ACHN (cell line): ENCODE measurements around the gene HCK.
"Not testable (repeated sequence)": the region's sequence is repeated elsewhere in the genome, so short reads cannot be mapped to it uniquely, and the experiment has no call there.

ENCODE experiments used
- DNase-seq: peaks from one replicate; pipeline ENCODE4 v3.0.0-alpha.2; 2015
- in situ Hi-C: cut with HindIII; loops from 2 replicates; pipeline ENCODE4 v1.10.0; 2017; ENCODE audit warnings: low sequenced_read_pairs, low pct_ligation_motif_present, low pct_unique_long_range_greater_than_20kb

The HCK gene

DNA sequence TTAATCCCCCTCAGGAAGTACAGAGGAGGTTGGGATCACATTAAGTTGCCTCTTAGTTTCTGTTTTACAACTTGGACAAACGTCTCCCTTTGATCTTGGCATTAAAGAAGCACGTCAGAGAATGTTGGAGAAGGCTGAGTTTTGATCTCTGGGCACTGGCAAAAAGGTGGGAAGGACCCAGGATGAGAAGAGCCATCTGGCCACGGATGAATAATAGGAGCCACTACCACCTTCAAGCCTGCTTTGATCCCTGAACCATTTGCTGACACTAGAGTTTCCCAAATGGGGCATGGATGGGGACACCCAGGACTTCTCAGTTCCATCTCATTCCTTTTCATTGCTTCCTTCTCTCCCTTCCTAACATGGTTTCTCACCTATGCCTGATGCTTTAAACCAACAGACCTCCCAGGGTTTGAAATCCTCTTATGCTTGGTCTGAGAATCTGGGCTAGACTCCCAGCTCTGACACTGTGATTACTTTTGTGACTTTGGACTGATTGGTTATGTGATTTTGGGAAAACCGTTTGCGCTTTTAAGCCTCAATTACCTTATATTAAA is 63.2 kb downstream of the HCK start:
- no peak for DNase-seq
- in situ Hi-C loops, result no loop called here

DNA sequence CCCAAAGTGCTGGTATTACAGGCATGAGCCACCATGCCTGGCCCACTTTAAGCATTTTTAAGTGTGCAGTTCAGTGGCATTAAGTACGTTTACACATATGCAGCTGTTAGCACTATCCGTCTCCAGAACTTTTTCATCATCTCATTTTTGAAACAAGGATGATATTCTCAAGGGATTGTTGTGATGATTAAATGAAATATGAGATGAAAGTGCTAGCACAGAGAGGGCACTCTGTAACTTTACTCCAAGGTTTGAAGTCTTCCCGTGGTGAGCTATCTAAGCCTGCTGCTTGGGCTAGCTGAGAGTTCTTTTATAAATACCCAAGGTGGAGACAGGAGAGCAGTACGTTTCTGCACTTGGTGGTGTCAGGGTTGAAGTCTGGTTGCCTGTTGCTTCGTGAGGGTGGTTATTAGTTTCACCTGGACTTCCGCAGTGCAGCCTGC is 64.1 kb downstream of the HCK start:
- no peak for DNase-seq
- in situ Hi-C loops, result no loop called here

DNA sequence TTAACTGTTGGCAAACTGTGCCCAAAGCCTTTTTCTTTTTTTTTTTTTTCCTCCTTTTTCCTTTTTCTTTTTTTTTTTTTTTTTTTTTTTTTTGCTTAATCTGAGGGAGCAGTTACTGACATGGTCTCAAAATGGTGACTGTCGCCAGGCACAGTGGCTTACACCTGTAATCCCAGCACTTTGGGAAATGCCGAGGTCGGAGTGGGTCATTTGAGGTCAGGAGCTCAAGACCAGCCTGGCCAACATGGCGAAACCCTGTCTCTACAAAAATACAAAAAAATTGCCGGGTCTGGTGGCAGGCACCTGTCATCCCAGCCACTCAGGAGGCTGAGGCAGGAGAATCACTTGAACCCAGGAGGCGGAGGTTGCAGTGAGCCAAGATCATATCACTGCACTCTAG is 64.8 kb downstream of the HCK start:
- DNase-seq, in situ Hi-C loops: not testable (repeated sequence)

DNA sequence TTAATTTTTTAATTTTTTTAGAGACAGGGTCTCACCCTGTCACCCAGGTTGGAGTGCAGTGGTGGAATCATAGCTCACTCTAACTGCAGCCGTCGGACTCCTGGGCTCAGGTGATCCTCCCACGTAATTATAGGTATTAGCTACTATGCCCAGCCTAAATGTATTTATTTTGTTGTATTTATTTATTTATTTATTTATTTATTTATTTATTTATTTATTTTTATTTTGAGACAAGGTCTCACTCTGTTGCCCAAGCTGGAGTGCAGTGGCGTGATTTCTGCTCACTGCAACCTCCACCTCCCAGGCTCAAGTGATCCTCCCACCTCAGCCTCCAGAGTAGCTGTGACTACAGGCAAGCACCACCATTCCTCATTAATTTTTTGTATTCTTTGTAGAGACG is 66.4 kb downstream of the HCK start:
- DNase-seq, in situ Hi-C loops: not testable (repeated sequence)

DNA sequence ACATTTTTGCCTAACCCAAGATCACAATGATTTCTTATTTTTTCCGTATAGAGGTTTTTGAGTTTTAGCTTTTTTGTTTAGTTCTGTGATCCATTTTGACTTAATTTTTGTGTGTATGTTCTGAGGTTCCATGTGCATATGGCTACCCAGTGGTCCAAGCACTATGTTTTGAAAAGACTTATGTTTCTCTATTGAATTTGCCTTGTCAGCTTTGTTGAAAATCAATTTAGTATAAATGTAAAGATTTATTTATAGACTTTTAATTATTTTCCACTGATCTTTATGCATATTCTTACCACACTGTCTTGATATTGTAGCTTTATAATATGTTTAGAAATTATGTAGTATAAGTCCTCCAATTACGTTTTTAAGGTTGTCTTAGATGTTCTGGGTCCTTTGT is 67.7 kb downstream of the HCK start:
- in situ Hi-C loops, result no loop called here
- DNase-seq, result no peak

DNA sequence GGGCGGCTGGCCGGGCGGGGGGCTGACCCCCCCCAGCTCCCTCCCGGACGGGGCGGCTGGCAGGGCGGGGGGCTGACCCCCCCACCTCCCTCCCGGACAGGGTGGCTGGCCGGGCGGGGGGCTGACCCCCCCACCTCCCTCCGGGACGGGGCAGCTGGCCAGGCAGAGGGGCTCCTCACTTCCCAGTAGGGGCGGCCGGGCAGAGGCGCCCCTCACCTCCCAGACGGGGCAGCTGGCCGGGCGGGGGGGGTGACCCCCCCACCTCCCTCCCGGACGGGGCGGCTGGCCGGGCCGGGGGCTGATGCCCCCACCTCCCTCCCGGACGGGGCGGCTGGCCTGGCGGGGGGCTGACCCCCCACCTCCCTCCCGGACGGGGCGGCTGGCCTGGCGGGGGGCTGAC is 69.9 kb downstream of the HCK start:
- in situ Hi-C loops, result not testable (repeated sequence)

DNA sequence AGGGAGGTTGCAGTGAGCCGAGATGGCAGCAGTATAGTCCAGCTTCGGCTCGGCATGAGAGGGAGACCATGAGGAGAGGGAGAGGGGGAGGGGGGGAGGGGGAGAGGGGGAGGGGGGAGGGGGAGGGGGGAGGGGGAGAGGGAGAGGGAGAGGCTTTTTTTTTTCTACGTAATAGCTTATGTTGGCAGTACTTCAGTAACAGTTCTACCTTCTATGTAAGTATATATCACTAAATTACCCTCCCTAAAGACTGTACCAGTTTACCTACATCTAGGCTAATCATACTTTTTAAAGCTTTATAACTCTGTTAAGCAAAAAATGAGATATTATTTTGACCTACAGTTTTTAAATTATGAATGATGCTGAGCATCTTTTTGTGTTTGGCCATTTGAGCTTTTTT is 71.0 kb downstream of the HCK start:
- in situ Hi-C loops, result no loop called here
- DNase-seq, result no peak

More for the DNA sequence above, 69.9 kb downstream of the HCK start:
- DNase-seq, result not testable (repeated sequence)

DNA sequence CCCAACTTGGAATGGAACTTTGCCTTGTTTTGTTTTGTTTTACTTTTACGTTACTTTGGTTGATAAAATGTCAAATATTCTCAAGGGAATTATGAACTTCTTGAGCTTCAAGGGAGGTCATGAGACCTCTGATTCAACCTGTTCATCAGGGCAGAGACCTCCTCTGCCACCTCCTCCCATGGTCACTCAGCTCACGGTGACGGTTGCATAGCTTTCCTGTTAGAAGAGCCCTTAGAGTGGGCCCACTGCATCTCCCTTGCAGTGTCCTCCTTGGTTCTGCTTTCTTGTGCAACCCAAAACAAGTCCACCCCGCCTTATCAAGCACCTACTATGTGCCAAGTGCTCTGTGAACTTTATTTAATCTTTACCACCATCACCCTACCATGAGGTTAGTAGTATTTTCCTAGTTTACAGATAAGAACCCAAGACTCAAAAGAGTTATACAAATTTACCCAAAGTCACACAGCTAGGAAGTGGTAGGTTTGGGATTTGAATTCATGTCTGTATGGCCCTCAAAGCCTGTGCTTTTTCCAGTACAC is 72.9 kb downstream of the HCK start:
- in situ Hi-C loops, result no loop called here
- no peak for DNase-seq

DNA sequence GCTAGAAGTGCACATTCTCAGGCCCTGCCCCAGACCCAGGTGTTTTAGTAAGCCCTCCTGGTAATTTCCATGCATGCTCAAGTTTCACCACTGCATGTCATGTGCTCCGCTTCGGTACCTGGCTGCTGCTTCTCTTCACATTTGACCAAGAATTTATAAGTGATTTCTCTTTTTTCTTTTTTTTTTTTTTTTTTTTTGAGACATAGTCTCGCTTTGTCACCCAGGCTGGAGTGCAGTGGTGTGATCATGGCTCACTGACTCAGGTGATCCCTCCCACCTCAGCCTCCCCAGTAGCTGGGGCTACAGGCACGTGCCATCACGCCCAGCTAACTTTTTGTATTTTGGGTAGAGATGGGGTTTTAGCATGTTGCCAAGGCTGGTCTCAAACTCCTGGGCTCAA is 73.5 kb downstream of the HCK start:
- no peak for DNase-seq
- in situ Hi-C loops, result no loop called here

DNA sequence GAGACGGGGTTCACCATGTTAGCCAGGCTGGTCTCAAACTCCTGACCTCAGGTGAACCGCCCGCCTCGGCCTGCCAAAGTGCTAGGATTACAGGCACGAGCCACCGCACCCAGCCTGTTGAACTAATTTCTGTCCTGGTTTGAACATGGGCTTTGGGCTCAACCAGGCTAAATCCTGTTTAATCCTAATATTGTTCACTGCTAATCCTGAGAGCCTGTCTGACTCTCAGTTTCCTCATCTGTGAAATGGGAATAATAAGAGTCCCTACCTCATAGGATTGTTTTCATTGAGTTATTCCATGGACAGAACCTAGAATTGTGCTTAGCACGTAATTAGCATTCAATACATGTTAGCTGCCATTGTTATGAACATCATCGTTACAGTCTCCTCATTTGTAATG is 74.9 kb downstream of the HCK start:
- in situ Hi-C loops, result no loop called here

DNA sequence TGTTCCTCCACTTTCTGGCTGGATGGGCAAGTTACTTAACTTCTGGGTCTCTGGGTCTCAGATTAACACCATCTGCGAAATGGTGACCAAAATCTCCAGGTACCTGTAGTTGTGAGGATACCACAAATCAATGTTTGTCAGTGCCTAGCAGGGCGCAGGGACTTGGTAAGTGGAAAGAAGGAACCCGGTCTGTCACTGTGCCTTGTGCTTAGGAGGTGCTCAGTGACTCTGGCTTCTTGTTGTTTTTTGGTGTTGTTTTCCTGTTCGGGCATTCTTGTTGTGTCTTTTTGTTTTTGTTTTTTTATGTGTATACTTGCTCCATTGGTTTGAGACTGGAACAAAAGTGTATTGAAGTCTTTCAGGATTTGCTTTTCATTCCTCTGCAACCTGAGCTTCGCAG is 75.3 kb downstream of the HCK start:
- DNase-seq, result no peak
- in situ Hi-C loops, result no loop called here

More for the DNA sequence above, 74.9 kb downstream of the HCK start:
- no peak for DNase-seq

DNA sequence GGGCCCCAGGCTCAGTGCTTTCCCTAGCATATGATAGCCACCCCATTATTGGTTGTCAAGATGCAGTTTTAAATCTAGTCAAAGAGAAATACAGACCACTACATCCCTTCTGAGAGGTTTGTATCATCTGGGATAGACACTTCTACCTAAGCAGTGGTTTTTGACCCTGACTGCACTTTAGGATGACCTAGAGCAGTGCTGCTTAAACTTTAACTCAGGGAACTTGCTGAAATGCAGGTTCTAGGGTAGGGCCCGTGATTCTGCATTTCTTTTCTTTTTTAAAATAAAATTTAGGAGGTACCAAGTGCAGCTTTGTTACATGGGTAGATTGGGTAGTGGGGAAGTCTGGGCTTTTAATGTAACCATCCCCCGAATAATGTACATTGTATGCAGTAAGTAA is 76.1 kb downstream of the HCK start:
- in situ Hi-C loops, result no loop called here
- no peak for DNase-seq

DNA sequence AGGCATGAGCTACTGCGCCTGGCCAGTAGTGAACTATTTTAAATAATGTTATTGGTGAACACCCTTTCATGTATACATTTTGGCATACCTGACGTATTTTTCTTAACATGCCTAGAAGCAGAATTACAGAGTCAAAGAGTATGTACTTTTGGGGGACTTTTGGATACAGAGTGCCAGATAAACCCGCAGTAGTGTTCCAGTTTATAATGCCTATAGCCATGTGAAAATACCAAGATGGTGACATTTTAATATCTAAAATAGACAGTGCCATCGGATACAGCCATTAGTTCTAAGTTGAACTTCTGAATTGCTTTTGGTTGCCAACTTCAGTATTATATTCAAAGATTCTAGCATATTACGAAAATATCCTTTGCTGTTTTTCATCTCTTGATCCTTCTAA is 77.8 kb downstream of the HCK start:
- no peak for DNase-seq
- in situ Hi-C loops, result no loop called here

DNA sequence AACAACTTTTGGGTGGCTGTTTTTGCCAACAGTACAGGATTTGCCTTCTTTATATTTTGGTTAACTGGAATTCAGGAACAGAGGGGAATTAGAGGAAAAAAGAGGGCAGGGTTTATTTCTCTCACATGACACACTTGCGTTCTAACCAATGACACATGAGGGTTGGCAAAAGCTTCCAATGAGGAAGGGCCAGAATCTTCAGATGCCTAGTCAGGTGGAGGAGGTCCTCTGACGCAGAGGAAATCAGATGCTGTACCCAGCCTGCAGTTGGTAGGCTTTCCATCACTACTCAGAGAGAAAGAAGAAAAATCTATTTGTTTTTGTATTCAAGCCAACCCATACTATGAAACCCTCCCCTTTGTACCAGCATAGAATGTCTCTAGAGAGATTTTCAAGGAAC is 78.3 kb downstream of the HCK start:
- no peak for DNase-seq
- in situ Hi-C loops, result no loop called here

DNA sequence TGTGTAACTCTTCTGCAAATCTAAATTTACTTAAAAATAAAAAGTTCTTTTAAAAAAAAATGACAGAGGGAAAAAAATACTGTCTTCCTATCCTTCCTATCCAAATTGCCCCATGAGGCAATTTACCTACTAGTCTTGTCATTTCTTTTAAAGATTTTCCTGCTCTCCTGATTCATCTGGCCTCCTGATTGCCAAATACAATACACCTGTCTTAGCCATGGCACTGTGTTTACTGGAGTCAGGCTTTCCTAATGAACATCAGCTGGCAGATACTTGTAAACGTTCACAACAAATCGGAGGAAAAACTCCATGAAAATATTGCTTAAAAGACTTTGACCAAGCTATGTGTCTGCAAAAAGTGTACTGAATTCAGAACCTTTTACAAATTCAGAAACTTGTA is 78.9 kb downstream of the HCK start:
- in situ Hi-C loops, result no loop called here

DNA sequence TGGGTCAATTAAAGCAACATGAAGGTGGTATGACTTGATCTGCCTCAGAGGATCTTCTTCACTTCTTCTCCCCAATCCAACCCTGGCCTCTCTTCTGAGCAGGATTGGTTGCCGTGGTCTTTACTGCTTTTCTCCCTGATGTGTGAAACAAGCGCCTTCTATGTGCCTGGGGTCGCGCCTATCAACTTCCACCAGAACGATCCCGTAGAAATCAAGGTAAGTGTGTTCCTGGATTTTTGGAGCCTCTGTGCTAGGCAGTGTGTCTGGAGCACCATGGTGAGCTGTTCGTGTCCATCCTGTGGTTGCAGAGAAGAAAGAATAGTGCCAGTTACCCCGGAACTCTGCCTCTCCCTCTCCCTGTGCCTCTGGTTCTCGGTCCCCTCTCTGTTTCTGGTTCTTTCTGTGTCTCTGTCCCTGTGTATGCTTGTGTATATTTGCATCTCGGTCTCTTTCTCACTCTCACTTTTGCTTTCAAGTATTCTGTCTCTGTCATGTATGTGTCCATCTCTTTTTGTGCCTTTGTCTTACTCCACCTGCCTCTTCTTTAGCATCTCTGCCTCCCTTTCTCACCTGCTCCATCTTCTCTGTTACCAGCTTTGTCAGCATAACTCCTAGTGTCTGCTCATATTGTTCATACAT is 81.0 kb downstream of the HCK start:
- in situ Hi-C loops, result no loop called here
- no peak for DNase-seq

More for the DNA sequence above, 78.9 kb downstream of the HCK start:
- DNase-seq, result no peak

DNA sequence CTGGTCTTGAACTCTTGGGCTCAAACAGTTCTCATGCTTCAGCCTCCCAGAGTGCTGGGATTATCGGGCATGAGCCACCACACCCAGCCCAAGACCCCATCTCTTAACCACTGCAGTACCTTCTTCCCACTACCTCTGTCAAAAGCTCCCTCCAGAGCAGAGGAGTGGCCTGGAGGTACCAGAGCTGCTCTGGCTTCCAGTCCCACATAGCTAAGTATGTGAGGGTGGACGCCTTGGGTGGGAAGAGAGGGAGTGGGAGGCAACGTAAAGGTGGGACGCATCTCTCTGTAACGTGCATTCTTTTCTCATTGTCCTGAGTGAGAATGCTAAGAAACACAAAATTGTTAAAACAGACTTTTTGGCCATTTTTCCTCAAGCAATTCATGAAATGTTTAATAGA is 82.0 kb downstream of the HCK start:
- DNase-seq, result no peak
- in situ Hi-C loops, result no loop called here

DNA sequence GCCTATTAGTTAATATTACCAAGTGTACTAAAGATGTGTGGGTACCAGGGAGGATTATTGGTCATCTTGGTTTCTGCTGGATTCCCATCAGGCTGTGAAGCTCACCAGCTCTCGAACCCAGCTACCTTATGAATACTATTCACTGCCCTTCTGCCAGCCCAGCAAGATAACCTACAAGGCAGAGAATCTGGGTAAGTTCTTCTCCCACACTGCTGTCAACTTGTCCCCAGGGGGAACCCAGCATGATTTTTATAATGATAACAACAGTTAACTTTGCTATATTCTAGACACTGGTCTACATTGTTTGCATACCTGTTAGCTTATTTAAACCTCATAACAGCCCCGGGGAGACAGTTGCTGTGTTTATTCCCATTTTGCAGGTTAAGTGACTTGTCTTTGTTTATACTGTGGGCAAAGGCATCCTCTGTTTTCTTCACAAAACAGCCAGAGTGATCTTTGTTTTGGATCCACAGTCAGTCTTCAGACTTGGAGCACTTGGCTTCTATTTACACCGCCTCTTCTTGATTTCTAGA is 84.0 kb downstream of the HCK start:
- no peak for DNase-seq
- in situ Hi-C loops, result no loop called here

DNA sequence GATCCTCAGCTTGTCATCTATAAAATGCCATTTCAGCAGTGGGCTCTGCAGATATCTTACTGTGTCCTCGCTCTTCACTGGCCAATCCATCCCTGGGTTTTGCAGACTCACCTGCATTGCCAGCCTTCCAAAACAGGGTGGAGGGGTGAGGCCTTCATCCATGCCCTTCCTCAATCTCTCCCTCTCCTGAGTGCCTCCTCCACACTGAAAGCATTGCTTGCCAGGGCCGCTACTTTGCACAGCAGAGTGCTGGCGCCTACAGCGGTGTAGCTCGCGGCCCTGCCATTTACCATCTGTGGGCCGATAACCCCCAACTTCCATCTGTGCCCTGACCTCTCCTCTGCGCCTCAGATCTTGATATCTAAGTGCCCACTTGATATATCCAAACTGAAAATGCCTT is 86.9 kb downstream of the HCK start:
- in situ Hi-C loops, result no loop called here
- DNase-seq, result no peak

DNA sequence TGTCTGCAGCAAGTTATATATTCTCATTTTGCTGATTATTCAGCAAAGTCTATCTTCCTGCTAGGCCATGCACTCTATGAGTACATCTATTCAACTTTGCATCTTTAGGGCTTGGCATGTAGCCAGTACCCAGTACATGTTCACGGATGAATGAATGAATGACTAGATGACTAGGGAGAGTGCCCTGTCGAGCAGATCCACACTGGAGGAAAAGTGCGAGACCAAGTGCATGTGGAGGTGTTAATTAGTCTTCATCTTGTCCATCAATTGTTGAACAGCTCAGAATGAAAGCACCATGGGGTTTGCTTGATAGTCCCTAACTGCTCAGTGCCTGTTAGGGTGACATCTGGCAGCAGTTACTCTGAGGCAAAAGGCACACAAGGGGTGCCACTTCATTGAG is 87.9 kb downstream of the HCK start:
- DNase-seq, result peak; percentile 54
- in situ Hi-C loops, result no loop called here
